M059J (cell line): ENCODE results near the gene LCLAT1. TPM values are rescaled to one million over a fixed set of nuclear protein-coding genes. Genes with fewer than 3 reads are reported as not detected.

Source experiments
- DNase-seq: peaks from one replicate; pipeline ENCODE4 v3.0.0-alpha.2; 2012; ENCODE audit warnings: low read depth
- total RNA-seq: library from RNA; depleted of rRNA; stranded (reverse); fragments of >200 nt; shearing (Covaris generic); gene quantifications from 2 replicates; pipeline ENCODE4 v1.2.3, GENCODE V29; 2014

The LCLAT1 gene
- total RNA-seq, 1 experiment from 2014 or later, result 26.9 TPM

GRCh38 chr2:30673127-30673526, 226.1 kb downstream of the LCLAT1 start:
- no peak for DNase-seq

- peak; percentile 6 for DNase-seq
Measured at GRCh38 chr2:30675758-30676157, 228.7 kb downstream of the LCLAT1 start.

GRCh38 chr2:30677231-30677630, 230.2 kb downstream of the LCLAT1 start:
- no peak for DNase-seq

- DNase-seq, result no peak
Measured at GRCh38 chr2:30677861-30678385, 230.9 kb downstream of the LCLAT1 start.

- DNase-seq, result no peak
Measured at GRCh38 chr2:30678410-30679137, 231.5 kb downstream of the LCLAT1 start.

GRCh38 chr2:30679426-30680088, 232.5 kb downstream of the LCLAT1 start:
- peak; percentile 63 for DNase-seq

- DNase-seq, result no peak
Measured at GRCh38 chr2:30680121-30680520, 233.1 kb downstream of the LCLAT1 start.

GRCh38 chr2:30681022-30681421, 234.0 kb downstream of the LCLAT1 start:
- no peak for DNase-seq

- no peak for DNase-seq
Measured at GRCh38 chr2:30683236-30683956, 236.3 kb downstream of the LCLAT1 start.

- DNase-seq, result no peak
Measured at GRCh38 chr2:30684026-30684425, 237.0 kb downstream of the LCLAT1 start.

GRCh38 chr2:30684516-30684915, 237.5 kb downstream of the LCLAT1 start:
- no peak for DNase-seq

- DNase-seq, result no peak
Measured at GRCh38 chr2:30684996-30685395, 237.9 kb downstream of the LCLAT1 start.

GRCh38 chr2:30686000-30686399, 239.0 kb downstream of the LCLAT1 start:
- DNase-seq, result no peak

- no peak for DNase-seq
Measured at GRCh38 chr2:30686669-30687068, 239.6 kb downstream of the LCLAT1 start.

GRCh38 chr2:30688956-30689401, 241.9 kb downstream of the LCLAT1 start:
- no peak for DNase-seq

- DNase-seq, result no peak
Measured at GRCh38 chr2:30689496-30690125, 242.6 kb downstream of the LCLAT1 start.

GRCh38 chr2:30690126-30690561, 243.1 kb downstream of the LCLAT1 start:
- no peak for DNase-seq

- no peak for DNase-seq
Measured at GRCh38 chr2:30691091-30691947, 244.3 kb downstream of the LCLAT1 start.

- DNase-seq, result peak; percentile 35
Measured at GRCh38 chr2:30691948-30692828, 245.1 kb downstream of the LCLAT1 start.

GRCh38 chr2:30692829-30693275, 245.8 kb downstream of the LCLAT1 start:
- DNase-seq, result no peak
